HG03097 (cell line): Measurements from ENCODE around the gene NARS2.
A peak's percentile ranks its signal among the peaks of the same experiment; 100 is the strongest.

Experiments
- ATAC-seq: cut with Tn5 transposase; IDR thresholded peaks from one replicate; pipeline ENCODE4 v1.9.1; 2021; ENCODE audit not compliant: unreplicated experiment, low FRiP score

The NARS2 gene

GRCh38 chr11:78418584-78419211, 156.0 kb downstream of the NARS2 start:
- no peak for ATAC-seq

- peak; percentile 42 for ATAC-seq
Observed at GRCh38 chr11:78417888-78418583, 156.6 kb downstream of the NARS2 start.

- ATAC-seq: no peak
Observed at GRCh38 chr11:78417175-78417887, 157.3 kb downstream of the NARS2 start, which contains the start of gene GAB2. Gene GAB2 (minus strand): TSS chr11:78417820. CDS start chr11:78417720, 100 bp downstream.

GRCh38 chr11:78416285-78417174, 158.1 kb downstream of the NARS2 start:
- ATAC-seq: peak; percentile 39

- no peak for ATAC-seq
Observed at GRCh38 chr11:78415338-78415737, 159.3 kb downstream of the NARS2 start.

GRCh38 chr11:78414321-78415051, 160.2 kb downstream of the NARS2 start:
- ATAC-seq: no peak

- ATAC-seq: no peak
Observed at GRCh38 chr11:78408619-78409018, 166.0 kb downstream of the NARS2 start.

GRCh38 chr11:78406568-78407196, 168.0 kb downstream of the NARS2 start:
- ATAC-seq: no peak

- ATAC-seq: no peak
Observed at GRCh38 chr11:78405805-78406204, 168.9 kb downstream of the NARS2 start.

- ATAC-seq: no peak
Observed at GRCh38 chr11:78403781-78404180, 170.9 kb downstream of the NARS2 start.

- ATAC-seq: no peak
Observed at GRCh38 chr11:78402847-78403246, 171.8 kb downstream of the NARS2 start.

GRCh38 chr11:78400702-78401101, 174.0 kb downstream of the NARS2 start:
- no peak for ATAC-seq

- no peak for ATAC-seq
Observed at GRCh38 chr11:78400116-78400515, 174.5 kb downstream of the NARS2 start.

- no peak for ATAC-seq
Observed at GRCh38 chr11:78399136-78399535, 175.5 kb downstream of the NARS2 start.

- no peak for ATAC-seq
Observed at GRCh38 chr11:78398715-78399114, 175.9 kb downstream of the NARS2 start.

GRCh38 chr11:78397398-78397797, 177.3 kb downstream of the NARS2 start:
- peak; percentile 93 for ATAC-seq

GRCh38 chr11:78395597-78395996, 179.1 kb downstream of the NARS2 start:
- no peak for ATAC-seq

GRCh38 chr11:78392854-78393253, 181.8 kb downstream of the NARS2 start:
- ATAC-seq: no peak

GRCh38 chr11:78391424-78391823, 183.2 kb downstream of the NARS2 start:
- ATAC-seq: no peak
